Urinary bladder (tissue), 4 donors: ENCODE data around the gene PYGL. TPM values are rescaled to one million over a fixed set of nuclear protein-coding genes. Genes with fewer than 3 reads are reported as not detected.
"Not testable (repeated sequence)": the region's sequence is repeated elsewhere in the genome, so short reads cannot be mapped to it uniquely, and the experiment has no call there.

Experiments
- DNase-seq: peaks from one replicate; pipeline ENCODE4 v3.0.0-alpha.2; 2015; ENCODE audit errors: extremely low spot score
- H3K27ac ChIP-seq: one replicate; pipeline ENCODE4 v1.5.1; 2013; ENCODE audit warnings: low read depth, mild to moderate bottlenecking, moderate library complexity
- H3K36me3 ChIP-seq: one replicate; pipeline ENCODE4 v1.6.1; 2013; ENCODE audit warnings: mild to moderate bottlenecking, moderate library complexity; ENCODE audit not compliant: insufficient read depth
- H3K4me1 ChIP-seq: one replicate; pipeline ENCODE4 v1.6.1; 2013; ENCODE audit warnings: mild to moderate bottlenecking, moderate library complexity; ENCODE audit not compliant: insufficient read depth
- H3K4me3 ChIP-seq: one replicate; pipeline ENCODE4 v1.5.1; 2013; ENCODE audit warnings: low read depth, low read length
- WGBS: extraction: QIAGEN DNeasy Blood & Tissue Kit; methylation state at CpG from one replicate; pipeline ENCODE4 v1.1.7; 2013; 5-methylcytosine and 5-hydroxymethylcytosine counted together
- polyA plus RNA-seq: library from polyadenylated mRNA; stranded (reverse); fragments of 200-250 nt; gene quantifications from one replicate; pipeline ENCODE4 v1.2.3, GENCODE V29; 2013
- total RNA-seq: library from RNA; depleted of rRNA; stranded (reverse); fragments of >200 nt; gene quantifications from one replicate; pipeline ENCODE4 v1.2.3, GENCODE V29; 2014
- donor health status: healthy with polysubstance abuse.
- donor health status: healthy.

Gene PYGL
- total and polyA plus RNA-seq, 2 donors, result 28.6 to 30.5 TPM

DNA sequence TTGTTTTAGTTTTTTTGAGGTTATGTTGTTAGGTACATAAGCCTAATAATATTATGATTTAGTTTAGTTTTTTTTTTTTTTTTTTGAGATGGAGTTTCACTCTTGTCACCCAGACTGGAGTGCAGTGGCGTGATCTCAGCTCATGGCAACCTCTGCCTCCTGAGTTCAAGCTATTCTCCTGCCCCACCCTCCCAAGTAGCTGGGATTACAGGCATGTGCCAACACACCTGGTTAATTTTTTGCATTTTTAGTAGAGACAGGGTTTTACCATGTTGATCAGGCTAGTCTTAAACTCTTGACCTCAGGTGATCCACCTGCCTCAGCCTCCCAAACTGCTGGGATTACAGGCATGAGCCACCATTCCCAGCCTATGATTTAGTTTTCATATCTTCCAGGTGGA is 47.3 kb downstream of the PYGL start:
- not testable (repeated sequence) for H3K4me1 ChIP-seq, H3K36me3 ChIP-seq, H3K27ac ChIP-seq, H3K4me3 ChIP-seq, DNase-seq
- 100% methylated on average over 1 of the region's 1 CpG for WGBS

DNA sequence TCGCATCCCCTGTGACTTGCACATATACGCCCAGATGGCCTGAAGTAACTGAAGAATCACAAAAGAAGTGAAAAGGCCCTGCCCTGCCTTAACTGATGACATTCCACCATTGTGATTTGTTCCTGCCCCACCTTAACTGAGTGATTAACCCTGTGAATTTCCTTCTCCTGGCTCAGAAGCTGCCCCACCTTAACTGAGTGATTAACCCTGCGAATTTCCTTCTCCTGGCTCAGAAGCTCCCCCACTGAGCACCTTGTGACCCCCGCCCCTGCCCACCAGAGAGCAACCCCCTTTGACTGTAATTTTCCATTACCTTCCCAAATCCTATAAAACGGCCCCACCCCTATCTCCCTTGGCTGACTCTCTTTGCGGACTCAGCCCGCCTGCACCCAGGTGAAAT is 47.9 kb downstream of the PYGL start:
- H3K36me3 ChIP-seq, DNase-seq, H3K4me1 ChIP-seq, H3K27ac ChIP-seq, H3K4me3 ChIP-seq: not testable (repeated sequence)
- WGBS, result 83% methylated on average over 5 of the region's 7 CpGs

DNA sequence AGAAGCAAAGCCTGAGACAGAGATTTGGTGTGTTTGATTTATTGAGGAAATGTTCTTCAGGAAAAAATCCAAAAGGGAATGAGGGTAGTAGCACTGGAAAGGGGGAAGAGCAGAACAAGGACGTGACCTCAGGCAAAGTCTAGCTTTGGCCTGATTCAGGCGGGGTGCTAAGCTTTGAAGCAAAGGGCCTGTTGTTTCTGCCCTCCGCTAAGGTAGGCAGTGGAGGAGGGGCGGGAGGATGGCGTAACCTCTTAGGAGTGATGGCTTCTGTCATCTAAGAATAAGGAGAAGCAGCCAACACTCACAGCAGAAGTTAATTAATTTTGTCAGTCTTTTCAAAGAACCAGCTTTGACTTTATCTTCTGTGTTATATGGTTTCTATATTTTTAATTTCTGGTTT is 52.0 kb downstream of the PYGL start:
- Histone ChIP-seq H3K4me3 (no peak overlapping the region), H3K4me1 (no peaks in the 10 kb centered on the region), H3K27ac (no peak overlapping the region), H3K36me3 (no peaks in the 10 kb centered on the region)
- 70% methylated on average over 5 of the region's 5 CpGs for WGBS
- DNase-seq, result no peak

DNA sequence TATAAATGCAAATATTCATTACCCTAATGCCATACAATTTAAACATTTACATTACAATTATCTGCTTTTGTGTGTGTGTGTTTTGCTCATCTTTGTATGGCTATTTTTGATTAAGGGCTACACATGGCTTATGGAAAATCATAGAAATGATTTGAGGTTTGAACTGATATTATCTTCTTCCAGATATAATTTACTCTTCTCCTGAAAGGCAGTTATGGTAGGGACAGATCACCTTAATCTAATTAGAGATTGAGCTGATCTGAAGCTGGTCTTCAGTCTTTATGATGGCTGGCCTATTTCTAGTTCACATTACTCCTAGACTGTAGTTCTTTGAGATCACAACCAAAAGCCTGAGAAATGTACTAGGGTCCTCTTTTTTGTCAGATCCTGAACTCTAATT is 56.8 kb downstream of the PYGL start:
- Histone ChIP-seq H3K36me3 (no peaks in the 10 kb centered on the region), H3K27ac (no peak overlapping the region), H3K4me3 (no peak overlapping the region), H3K4me1 (no peaks in the 10 kb centered on the region)
- no peak for DNase-seq

DNA sequence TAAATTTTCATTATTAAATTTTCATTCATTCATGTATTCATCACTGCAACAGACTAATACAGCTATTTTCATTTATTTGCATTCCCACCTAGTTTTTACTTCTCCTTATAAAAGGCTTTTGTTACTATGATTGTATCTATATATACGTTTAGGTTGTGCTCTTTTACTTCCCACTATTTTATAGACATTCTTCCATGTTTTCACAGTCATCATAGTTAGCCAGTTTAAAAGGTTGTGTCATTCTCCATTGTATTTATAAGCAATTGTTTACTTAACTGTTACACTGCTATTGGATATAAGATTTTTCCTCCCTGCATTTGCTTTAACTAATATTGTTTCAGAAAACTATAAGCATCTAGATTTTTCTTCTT is 60.5 kb downstream of the PYGL start:
- WGBS, result 67% methylated on average over 1 of the region's 1 CpG
- H3K4me1 ChIP-seq, result no peaks in the 10 kb centered on the region
- H3K27ac ChIP-seq, result no peak overlapping the region

DNA sequence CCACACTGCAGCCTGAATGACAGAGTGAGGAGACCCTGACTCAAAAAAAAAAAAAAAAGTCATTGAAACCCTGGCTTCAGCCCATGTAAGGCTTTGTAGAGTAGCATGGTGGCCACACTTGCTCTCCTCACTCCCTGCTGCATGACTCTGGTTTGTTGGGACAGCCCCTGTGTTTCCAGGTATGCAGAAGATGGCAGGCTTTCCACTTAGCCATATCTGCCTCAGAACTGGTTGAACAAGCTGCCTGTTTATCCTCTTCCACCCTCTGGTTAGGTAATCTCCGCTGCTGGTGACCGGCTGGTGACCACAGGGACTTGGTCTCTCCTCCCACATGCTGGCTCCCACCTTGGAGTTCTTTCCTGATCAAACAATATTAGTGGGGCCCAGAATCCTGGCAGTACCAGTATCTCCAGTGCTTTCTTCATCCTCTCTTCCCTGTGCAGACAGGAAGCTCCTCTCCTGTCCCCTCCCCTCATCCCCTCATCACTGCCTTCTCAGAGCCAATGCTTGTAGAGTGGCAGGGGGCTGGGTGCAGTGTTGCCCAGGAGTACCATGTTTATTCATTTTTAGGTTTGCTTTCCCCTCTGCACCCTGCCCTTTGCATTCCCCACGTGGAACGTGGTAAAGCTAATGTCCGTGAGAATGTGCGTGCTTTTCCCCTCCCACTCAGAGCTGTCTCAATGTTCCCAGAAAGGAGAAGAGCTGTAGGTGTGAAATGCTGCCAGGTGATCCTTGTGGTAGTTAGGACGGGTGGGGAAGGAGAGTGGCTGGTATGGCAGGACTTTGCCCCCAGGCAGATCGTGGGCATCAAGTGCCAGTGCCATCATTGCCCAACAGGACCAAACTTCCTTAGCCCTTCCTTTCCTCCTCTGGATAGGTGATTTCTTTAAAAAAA is 61.1 kb downstream of the PYGL start:
- Histone ChIP-seq H3K4me3 (no peak overlapping the region), H3K36me3 (no peaks in the 10 kb centered on the region), H3K4me1 (no peaks in the 10 kb centered on the region), H3K27ac (no peak overlapping the region)
- 78% methylated on average over 8 of the region's 8 CpGs for WGBS
- no peak for DNase-seq

More for the DNA sequence above, 60.5 kb downstream of the PYGL start:
- H3K36me3 ChIP-seq, result no peaks in the 10 kb centered on the region
- DNase-seq, result no peak
- H3K4me3 ChIP-seq, result no peak overlapping the region

DNA sequence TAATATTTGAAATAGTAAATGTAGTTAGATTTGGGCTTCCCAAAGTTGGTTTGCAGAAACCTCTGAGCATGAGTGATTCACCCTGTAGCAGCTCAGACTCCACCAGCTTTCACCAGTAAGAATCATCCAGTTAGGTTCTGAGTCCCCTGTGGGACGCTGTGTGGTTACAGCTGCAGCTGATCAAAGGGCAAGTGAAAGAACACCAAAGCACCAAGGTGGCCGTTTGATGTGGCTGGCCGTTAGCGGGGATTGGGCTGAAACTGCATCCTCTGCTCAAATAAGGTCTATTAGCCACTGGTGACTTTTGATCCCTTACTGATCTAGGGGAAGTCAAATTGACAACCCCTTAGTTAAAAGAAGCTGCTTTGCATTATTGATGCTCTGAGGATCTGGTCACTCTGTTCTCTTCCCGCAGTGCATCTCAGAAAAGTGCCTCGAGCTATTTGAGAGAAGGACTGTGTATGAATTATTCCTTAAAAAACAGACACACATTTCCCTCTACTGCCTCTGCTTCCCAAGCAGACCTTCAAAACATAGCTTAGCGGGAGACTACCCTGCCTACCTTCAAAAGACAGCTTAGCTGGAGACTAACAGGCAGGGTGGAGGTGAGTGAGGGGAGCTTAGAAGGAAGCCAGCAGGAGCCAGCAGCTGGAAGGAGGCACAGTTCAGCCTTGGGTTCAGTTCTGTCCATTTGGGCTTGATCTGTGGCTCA is 68.8 kb downstream of the PYGL start:
- 38% methylated on average over 7 of the region's 7 CpGs for WGBS
- no peak overlapping the region for H3K27ac ChIP-seq
- no peak for DNase-seq
- no peaks in the 10 kb centered on the region for H3K36me3 ChIP-seq
- H3K4me3 ChIP-seq, result no peak overlapping the region
- no peaks in the 10 kb centered on the region for H3K4me1 ChIP-seq

DNA sequence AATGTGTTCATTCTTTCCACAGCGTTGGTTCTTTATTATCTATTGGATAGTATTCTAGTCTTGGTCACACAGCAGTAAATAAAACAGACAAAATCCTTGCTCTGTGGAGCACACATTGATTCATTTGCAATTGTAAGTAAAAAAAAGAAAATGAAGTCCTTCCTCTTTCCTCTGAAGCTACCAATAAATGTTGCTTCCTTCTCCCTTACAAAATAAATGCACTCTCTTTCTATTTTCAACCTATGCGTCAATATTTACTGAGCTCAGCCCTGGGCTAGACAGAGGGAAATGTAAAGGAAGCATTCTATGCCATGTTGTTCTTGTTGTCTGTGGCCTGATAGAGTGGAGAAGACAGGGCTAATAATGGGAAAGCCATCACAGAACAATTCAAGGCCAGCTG is 69.5 kb downstream of the PYGL start:
- Histone ChIP-seq H3K4me1 (no peaks in the 10 kb centered on the region), H3K36me3 (no peaks in the 10 kb centered on the region), H3K27ac (no peak overlapping the region), H3K4me3 (no peak overlapping the region)
- no peak for DNase-seq
- WGBS, result 70% methylated on average over 2 of the region's 2 CpGs

DNA sequence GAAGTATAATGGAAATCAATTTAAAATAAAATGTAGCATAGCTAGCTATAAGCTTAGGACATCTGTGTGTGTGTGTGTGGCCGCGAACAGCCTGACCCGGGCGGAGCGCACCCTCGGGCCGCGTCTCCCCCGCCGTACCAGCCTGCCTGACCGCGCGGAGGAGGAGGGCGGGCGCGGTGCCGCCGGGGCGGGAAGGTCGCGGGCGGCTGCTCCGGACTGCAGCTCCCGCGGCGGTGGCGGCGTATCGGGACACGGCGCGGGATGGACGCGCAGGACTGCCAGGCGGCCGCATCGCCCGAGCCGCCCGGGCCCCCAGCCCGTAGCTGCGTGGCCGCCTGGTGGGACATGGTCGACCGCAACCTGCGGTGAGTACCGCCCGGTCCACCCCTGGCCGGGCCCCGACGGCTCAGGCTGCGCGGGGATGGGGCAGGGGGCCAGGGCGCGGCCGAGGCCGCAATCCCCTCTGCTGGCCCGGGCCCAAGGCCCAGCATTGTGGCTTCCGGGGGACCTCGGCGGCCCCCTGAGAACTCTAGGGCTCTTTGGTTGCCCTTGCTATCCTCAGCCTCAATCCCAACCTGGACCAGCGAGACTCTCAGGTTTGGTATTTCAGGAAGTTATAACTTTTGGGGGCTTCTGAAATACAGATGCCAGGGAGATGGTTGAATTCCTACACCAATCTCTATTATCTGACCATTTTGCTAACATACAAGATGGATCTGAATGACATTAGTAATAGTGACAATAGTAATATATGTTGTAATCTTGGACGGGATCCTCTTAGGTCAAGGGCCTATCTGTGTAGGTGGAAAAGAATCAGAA is 72.2 kb downstream of the PYGL start, which contains the start of gene ABHD12B:
Gene ABHD12B, plus strand, starts transcription at position 140 of the 819 bp plus-strand sequence. Its CDS starts 122 bp downstream, at position 262.
- H3K36me3 ChIP-seq, result no peaks in the 10 kb centered on the region
- H3K4me3 ChIP-seq, result no peak within 1 kb of the TSS
- H3K27ac ChIP-seq, result no peak within 1 kb of the TSS
- no peaks in the 10 kb centered on the region for H3K4me1 ChIP-seq
- no peak for DNase-seq
- 10% methylated on average over 63 of the region's 63 CpGs for WGBS

DNA sequence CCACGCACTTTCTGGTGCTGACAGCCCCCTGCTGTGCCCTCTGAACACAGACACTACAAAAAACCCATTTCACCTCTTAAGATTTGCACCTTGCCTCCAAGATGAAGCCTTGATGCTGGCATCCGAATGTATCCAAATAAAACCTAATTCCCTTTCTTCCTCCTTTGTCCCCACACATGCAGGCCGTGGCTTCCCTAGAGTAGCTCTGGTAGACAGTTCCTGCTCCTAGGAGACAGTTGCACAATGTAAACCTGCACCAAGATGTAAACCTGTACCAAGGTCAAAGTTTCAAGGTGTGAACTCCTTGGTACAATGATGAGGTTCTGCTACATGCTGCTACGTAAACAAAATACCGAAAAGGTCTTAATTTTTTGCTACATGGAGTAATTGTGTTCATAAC is 73.1 kb downstream of the PYGL start:
- no peaks in the 10 kb centered on the region for H3K36me3 ChIP-seq
- no peak overlapping the region for H3K27ac ChIP-seq
- H3K4me1 ChIP-seq, result no peaks in the 10 kb centered on the region
- 93% methylated on average over 5 of the region's 5 CpGs for WGBS
- H3K4me3 ChIP-seq, result no peak overlapping the region
- no peak for DNase-seq

DNA sequence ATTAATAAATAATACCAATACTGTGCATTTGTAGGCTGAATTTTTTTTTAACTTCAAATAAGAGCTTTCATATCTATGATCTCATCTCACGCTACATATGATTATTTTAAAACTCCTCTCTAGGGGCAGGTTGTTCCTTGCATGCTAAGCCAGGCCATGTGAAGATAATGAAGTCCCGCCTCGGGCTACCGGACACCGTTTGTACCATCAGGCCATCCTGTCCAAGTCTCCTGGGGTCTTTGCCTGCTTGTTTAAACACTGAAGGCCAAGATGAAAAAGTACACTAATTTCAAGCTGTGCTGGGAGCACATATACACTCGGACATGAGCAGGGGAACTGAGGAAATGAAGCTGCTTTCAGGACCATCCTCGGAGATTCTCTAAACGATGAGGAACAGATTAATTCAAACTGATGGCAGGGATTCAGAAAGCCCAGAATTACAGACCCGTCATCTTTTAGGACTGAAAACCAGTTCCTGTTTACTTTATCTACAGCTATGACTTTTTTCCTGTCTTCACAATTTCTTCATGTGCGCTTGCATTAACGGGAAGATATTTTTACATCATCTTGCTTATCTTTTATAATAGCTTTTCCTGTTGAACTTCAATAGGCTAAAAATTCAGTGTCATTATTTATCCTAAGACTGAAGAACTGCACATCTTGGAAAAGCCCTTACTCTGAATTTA is 78.7 kb downstream of the PYGL start:
- no peaks in the 10 kb centered on the region for H3K36me3 ChIP-seq
- no peak for DNase-seq
- 38% methylated on average over 11 of the region's 11 CpGs for WGBS
- no peaks in the 10 kb centered on the region for H3K4me1 ChIP-seq
- H3K4me3 ChIP-seq, result no peak overlapping the region
- H3K27ac ChIP-seq, result no peak overlapping the region

DNA sequence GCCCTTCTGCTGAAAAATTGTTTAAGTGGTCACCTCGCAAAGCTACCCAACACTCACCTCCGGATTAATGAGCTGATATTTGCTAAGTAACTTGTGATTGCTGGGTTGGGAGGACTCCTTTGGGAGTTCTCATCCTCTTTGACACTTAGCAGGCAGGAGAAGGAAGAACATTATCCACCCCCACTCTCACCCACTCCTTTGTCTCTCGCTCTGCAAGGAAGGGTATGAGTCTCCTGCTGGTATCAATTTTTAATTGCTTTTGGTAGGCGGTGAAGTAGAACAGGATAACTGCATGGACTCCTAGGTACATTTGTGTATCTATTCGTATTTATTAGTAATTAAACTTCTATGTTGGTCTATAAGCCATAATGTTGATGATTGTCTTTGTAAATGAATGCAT is 79.3 kb downstream of the PYGL start:
- no peak for DNase-seq
- WGBS, result 90% methylated on average over 5 of the region's 5 CpGs
- Histone ChIP-seq H3K27ac (no peak overlapping the region), H3K36me3 (no peaks in the 10 kb centered on the region), H3K4me1 (no peaks in the 10 kb centered on the region), H3K4me3 (no peak overlapping the region)

DNA sequence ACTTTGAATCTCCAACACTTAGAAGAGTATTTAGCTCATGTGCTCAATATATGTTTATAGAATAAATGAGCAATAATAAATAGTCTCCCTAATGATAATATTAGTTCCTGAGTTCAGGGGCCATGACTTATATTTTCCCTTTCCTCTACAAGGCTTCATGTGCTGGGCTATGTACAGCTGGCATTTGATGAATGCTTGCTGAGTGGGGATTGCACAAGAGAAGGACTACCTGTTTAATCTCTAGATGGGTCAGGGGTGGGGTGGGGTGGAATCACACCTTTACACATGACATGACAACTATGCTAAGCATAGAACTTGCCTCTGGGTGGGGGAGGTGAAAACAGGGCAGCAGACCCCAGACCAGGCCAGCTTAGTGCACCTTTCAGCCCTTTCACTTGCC is 80.0 kb downstream of the PYGL start:
- H3K27ac ChIP-seq, result no peak overlapping the region
- no peak overlapping the region for H3K4me3 ChIP-seq
- no peaks in the 10 kb centered on the region for H3K4me1 ChIP-seq
- H3K36me3 ChIP-seq, result no peaks in the 10 kb centered on the region
- no peak for DNase-seq
